Measurements from ENCODE around the gene TMEM204. TPM values are rescaled to one million over a fixed set of nuclear protein-coding genes. Genes with fewer than 3 reads are reported as not detected.

TMEM204 gene
- 10 to 100 TPM; 64.2 to 65.7 TPM for total RNA-seq

GRCh38 chr16:1533443-1533951, at the start of gene TMEM204:
Gene TMEM204 (plus strand): TSS chr16:1533666. CDS start chr16:1534276, 610 bp downstream.

GRCh38 chr16:1488619-1489018, 44.8 kb upstream of the TMEM204 start, which contains the start of gene PTX4:
Gene PTX4 (minus strand): TSS chr16:1488944. CDS start chr16:1488909, 35 bp downstream.

GRCh38 chr16:1492923-1493745, 40.3 kb upstream of the TMEM204 start, which contains the start of gene TELO2:
Gene TELO2 (plus strand): TSS chr16:1493360. CDS start chr16:1494282, 922 bp downstream.

Other genes starting within 250 kb of the TMEM204 start
- 100 to 1,000 TPM; 165 to 201 TPM for gene UBE2I, start 224.0 kb upstream of the TMEM204 start, total RNA-seq
- 1 to 10 TPM; 1.4 to 1.7 TPM for gene BAIAP3, start 200.0 kb upstream of the TMEM204 start, total RNA-seq
- gene TSR3, start 181.8 kb upstream of the TMEM204 start, total RNA-seq: 10 to 100 TPM; 34.5 to 38.1 TPM
- 10 to 100 TPM; 37.3 to 40.1 TPM for gene GNPTG, start 181.7 kb upstream of the TMEM204 start, total RNA-seq
- gene UNKL, start 119.0 kb upstream of the TMEM204 start, total RNA-seq: 10 to 100 TPM; 46.5 to 51.1 TPM
- 10 to 100 TPM; 11.5 to 14.0 TPM for gene UQCC4, start 112.9 kb upstream of the TMEM204 start, total RNA-seq
- gene PERCC1, start 102.6 kb upstream of the TMEM204 start, total RNA-seq: under 1 TPM in 1 of 2 experiments, not detected in 1; 0.73 TPM
- 1 to 10 TPM; 2.7 to 3.7 TPM for gene CCDC154, start 89.1 kb upstream of the TMEM204 start, total RNA-seq
- gene CLCN7, start 58.6 kb upstream of the TMEM204 start, total RNA-seq: 10 to 100 TPM; 61.3 to 66.5 TPM
- gene PTX4, start 44.7 kb upstream of the TMEM204 start, total RNA-seq: not detected
- 10 to 100 TPM; 55.8 to 58.1 TPM for gene TELO2, start 40.3 kb upstream of the TMEM204 start, total RNA-seq
- 10 to 100 TPM; 11.7 to 13.4 TPM for gene IFT140, start 78.4 kb downstream of the TMEM204 start, total RNA-seq
- 10 to 100 TPM; 27.4 to 28.1 TPM for gene CRAMP1, start 78.7 kb downstream of the TMEM204 start, total RNA-seq
- 10 to 100 TPM; 45.1 to 47.1 TPM for gene JPT2, start 144.6 kb downstream of the TMEM204 start, total RNA-seq
- 100 to 1,000 TPM; 107 to 115 TPM for gene MAPK8IP3, start 172.5 kb downstream of the TMEM204 start, total RNA-seq
- 10 to 100 TPM; 43.1 to 45.1 TPM for gene NME3, start 237.9 kb downstream of the TMEM204 start, total RNA-seq
- 10 to 100 TPM; 26.6 to 27.4 TPM for gene EME2, start 239.1 kb downstream of the TMEM204 start, total RNA-seq
- gene MRPS34, start 239.5 kb downstream of the TMEM204 start, total RNA-seq: 10 to 100 TPM; 88.3 to 89.4 TPM
- gene SPSB3, start 248.9 kb downstream of the TMEM204 start, total RNA-seq: 10 to 100 TPM; 53.5 to 53.7 TPM
- gene NUBP2, start 249.3 kb downstream of the TMEM204 start, total RNA-seq: 10 to 100 TPM; 45.7 to 47.8 TPM

Data from activated naive CD4-positive, alpha-beta T cell treated with anti-CD3 and anti-CD28 coated beads, Interleukin-2, amount 10 ng/mL, durations not matched to agents 5 hours and 36 hours (primary cell).